Activated CD4-positive, alpha-beta T cell treated with anti-CD3 and anti-CD28 coated beads for 24 hours (primary cell): ENCODE measurements around the gene CIITA.
"Not testable (repeated sequence)": the region's sequence is repeated elsewhere in the genome, so short reads cannot be mapped to it uniquely, and the experiment has no call there.

Experiments
- DNase-seq, 2 donors: peaks; one replicate each; pipeline ENCODE4 v3.0.0-alpha.2; 2020; ENCODE audit warnings: low read depth in 2 of 2

The CIITA gene

GRCh38 chr16:10918294-10919002, 41.4 kb downstream of the CIITA start:
- peak; percentile 76 to 88 for DNase-seq

DNA sequence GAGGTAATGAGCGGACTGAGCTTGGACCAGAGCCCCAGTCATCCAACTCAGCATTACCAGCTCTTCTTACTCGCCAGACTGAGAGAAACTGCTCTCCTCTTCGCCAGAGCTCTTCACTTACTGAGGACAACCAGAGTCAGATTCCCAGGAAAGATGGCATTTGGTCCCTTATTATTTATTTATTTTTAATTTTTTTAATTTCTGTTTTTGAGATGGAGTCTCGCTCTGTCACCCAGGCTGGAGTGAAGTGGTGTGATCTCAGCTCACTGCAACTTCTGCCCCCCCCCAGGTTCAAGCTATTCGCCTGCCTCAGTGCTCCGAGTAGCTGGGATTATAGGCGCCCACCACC, 42.0 kb downstream of the CIITA start:
- no peak for DNase-seq

GRCh38 chr16:10920726-10921427, 43.9 kb downstream of the CIITA start:
- no peak for DNase-seq

DNA sequence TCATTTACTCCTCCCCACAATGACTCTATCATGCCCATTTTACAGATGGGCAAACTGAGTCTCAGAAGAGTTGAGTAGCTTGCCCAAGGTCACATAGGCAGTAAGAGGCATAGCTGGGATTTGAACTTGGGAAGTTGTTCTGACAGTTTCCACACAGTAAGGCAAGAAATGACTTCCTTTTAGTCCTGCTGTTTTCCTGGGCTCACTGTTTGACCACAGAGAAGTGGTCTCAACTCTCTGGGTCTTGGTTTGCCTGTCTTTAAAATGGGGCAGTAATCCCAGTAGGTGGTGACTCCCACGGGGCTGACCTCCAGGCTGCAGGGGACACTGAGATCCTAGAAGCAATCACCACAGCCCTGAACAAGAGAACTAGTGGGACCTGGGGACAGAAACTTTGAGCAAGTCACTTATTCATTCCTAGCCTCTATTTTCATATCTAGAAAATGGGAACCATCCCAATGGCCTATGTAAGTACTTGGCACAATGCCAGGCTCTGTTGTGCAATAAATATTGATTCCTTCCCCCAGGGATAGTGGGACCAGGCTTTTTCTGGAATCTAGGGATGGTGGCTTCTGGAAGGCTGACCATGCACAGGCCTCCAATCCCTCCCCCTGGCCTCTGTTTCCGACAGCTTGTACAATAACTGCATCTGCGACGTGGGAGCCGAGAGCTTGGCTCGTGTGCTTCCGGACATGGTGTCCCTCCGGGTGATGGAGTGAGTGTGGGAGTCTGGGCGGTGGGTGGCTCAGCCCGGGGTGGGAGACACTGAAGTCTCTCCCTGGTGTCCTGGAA, 44.7 kb downstream of the CIITA start:
- DNase-seq, result no peak

- DNase-seq, result no peak
Observed at GRCh38 chr16:10922328-10923145, 45.5 kb downstream of the CIITA start.

DNA sequence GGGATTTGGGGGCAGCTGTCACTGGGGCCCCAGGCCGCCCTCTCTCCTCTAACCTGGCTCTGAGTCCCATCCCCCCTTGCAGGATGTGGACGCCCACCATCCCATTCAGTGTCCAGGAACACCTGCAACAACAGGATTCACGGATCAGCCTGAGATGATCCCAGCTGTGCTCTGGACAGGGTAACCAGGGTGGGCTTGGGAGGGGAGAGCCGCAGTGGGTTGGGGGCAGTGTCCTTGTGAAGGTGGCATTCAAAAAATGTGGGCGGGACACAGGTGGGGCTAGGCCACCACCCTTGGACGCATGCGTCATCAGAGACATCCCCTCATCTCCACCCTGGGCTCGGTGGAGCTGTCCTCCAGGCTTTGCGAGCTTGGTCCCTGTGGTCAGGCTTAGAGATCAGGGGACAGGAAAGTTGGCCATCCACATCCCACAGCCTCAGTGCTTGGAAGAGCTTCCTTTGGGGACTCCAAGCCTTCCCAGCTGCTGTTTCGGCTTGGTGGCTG, 46.2 kb downstream of the CIITA start:
- no peak for DNase-seq

DNA sequence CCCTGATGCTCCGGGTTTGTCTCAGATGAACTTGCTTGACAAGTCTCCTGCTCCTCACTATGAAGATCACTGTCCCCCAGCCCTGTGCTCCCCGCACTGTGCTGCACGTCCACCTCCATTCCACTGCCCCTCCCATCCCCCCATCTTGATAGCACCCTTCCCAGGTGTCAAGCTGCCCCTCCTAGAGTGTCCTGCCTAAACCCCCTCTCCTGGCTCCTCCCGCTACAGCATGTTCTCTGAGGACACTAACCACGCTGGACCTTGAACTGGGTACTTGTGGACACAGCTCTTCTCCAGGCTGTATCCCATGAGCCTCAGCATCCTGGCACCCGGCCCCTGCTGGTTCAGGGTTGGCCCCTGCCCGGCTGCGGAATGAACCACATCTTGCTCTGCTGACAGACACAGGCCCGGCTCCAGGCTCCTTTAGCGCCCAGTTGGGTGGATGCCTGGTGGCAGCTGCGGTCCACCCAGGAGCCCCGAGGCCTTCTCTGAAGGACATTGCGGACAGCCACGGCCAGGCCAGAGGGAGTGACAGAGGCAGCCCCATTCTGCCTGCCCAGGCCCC, 46.7 kb downstream of the CIITA start:
- DNase-seq, result no peak

GRCh38 chr16:10925285-10925684, 48.3 kb downstream of the CIITA start:
- DNase-seq, result not testable (repeated sequence)

DNA sequence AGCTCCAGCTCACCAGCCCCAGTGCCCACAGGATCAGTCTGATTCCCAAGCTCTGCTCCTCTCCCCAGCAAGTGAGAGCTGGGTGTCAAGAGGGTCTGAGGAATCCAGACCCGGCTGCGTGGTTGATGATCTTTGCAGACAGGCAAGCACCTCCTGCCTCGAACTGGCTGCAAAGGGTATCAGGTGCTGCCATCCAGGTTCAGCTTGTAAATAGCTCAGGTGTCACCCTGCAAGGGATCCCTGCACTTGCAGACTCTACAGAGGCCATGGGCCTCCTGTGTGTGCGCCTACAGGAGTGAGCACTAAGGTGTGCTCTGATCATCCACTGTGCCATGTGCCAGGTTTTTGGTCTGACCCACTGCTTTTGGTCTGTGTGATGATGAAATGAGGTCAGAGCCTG, 49.1 kb downstream of the CIITA start:
- no peak for DNase-seq

DNA sequence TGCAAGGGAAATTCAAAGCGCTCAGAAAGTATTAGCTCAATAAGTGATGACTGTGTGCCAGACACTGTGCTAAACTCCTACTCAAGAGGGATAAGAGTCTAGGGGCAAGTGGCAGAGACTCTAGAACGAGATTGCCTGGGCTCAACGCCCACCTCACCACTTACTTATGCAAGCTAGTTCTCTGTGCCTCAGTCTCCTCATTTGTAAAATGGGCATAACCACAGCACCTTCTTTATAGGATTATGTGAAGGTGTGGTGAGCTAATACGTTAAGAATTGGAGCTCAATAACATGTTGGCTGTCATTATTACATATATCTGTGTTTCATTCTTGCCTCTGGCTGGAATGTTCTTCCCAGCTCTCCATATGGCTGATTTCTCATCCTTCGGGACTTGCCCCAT, 49.9 kb downstream of the CIITA start:
- DNase-seq, result no peak

GRCh38 chr16:10927497-10928112, 50.6 kb downstream of the CIITA start:
- no peak for DNase-seq

- not testable (repeated sequence) for DNase-seq
Observed at GRCh38 chr16:10929097-10929496, 52.1 kb downstream of the CIITA start.

- no peak for DNase-seq
Observed at GRCh38 chr16:10929853-10930754, 53.1 kb downstream of the CIITA start.

DNA sequence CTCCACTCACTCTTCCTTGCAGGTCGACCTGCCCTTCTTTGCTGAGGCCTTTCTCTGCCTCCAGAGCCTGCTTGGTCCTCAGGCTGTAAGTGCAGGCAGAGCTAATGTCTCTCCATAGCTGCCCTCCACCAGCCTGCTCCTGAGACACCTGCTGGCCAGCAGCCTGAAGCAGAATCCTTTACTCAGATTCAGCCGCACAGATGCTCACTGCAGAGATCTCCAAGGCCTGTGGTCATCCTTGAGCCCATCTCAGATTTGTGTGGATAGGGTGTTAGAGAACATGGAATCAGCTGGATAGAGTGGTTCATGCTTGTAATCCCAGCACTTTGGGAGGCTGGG, 53.7 kb downstream of the CIITA start:
- no peak for DNase-seq

- DNase-seq, result no peak
Observed at GRCh38 chr16:10931134-10931533, 54.1 kb downstream of the CIITA start.

DNA sequence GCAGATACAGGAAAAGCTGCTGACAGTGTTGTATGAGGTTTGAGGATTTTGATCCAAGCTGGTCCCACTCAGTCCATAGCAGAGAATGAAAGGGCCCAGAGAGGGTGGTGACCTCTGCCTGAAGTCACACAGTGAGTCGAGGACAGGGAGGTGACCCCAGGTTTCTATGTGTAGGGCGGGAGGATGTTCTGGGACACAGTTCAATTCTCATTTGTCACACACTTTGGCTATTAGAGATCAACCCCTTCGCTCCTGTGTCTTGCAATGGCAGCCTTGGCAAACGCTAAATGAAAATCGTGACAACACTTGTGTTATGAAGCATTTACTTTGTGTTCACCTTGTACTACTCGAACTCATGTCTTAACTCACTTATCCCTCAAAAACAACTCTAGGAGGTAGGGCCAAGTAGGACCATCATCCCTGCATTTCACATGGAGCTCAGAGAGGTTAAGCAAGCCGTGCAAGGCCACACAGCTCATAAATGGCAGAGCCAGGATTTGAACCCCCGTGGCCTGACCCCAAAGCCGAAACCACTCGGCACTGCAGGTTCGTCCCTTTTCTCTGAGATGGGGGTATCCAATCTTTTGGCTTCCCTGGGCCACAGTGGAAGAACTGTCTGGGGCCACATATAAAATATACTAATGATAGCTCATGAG, 55.1 kb downstream of the CIITA start:
- no peak for DNase-seq

- DNase-seq, result no peak
Observed at GRCh38 chr16:10932959-10933710, 56.1 kb downstream of the CIITA start.

DNA sequence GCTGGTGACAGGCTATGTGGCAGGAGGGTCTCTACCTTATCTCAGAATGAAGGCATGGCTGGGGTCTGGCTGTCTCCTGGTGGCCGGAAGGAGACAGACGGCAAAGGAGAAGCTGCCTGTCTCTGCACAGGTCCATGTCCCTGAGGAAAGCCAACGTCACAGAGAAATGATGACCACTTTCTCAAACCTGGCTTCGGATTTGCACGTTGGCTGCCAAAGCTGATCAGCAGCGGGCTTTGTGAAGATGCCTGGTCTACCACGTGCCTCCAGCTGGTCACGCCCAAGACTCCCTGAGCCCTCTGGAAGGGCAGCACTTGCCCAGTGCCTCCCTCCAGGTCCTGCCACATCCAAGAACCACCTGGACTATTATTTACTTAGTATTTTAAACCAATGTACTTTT, 56.9 kb downstream of the CIITA start:
- DNase-seq, result no peak
